ENCODE measurements around the gene PRAC2.

The PRAC2 gene

GRCh38 chr17:48753794-48754499 is 31.0 kb downstream of the PRAC2 start:
- DNase-seq (ENCODE audit: low read depth) = no peak
- no peak for TF ChIP-seq CTCF (IDR thresholded peaks at IDR 0.05; ENCODE audit: low read depth, low read length, missing control alignments)
- no peak overlapping the region for H3K4me3 ChIP-seq (ENCODE audit: low read depth, low read length)

GRCh38 chr17:48754500-48755261 is 31.7 kb downstream of the PRAC2 start:
- no peak overlapping the region for H3K4me3 ChIP-seq (ENCODE audit: low read depth, low read length)
- TF ChIP-seq CTCF (IDR thresholded peaks at IDR 0.05; ENCODE audit: low read depth, low read length, missing control alignments) = no peak
- no peak for DNase-seq (ENCODE audit: low read depth)

- no peak for DNase-seq (ENCODE audit: low read depth)
- H3K4me3 ChIP-seq (ENCODE audit: low read depth, low read length) = no peak overlapping the region
- no peak for TF ChIP-seq CTCF (IDR thresholded peaks at IDR 0.05; ENCODE audit: low read depth, low read length, missing control alignments)
Observed at GRCh38 chr17:48755356-48755755, 32.4 kb downstream of the PRAC2 start.

- no peak overlapping the region for H3K4me3 ChIP-seq (ENCODE audit: low read depth, low read length)
- no peak for TF ChIP-seq CTCF (IDR thresholded peaks at IDR 0.05; ENCODE audit: low read depth, low read length, missing control alignments)
- DNase-seq (ENCODE audit: low read depth) = no peak
Observed at GRCh38 chr17:48756830-48757251, 33.9 kb downstream of the PRAC2 start.

- DNase-seq (ENCODE audit: low read depth) = no peak
- no peak for TF ChIP-seq CTCF (IDR thresholded peaks at IDR 0.05; ENCODE audit: low read depth, low read length, missing control alignments)
- no peak overlapping the region for H3K4me3 ChIP-seq (ENCODE audit: low read depth, low read length)
Observed at GRCh38 chr17:48757524-48757961, 34.6 kb downstream of the PRAC2 start.

- H3K4me3 ChIP-seq (ENCODE audit: low read depth, low read length) = no peak overlapping the region
- TF ChIP-seq CTCF (IDR thresholded peaks at IDR 0.05; ENCODE audit: low read depth, low read length, missing control alignments) = no peak
- DNase-seq (ENCODE audit: low read depth) = no peak
Observed at GRCh38 chr17:48759288-48759687, 36.3 kb downstream of the PRAC2 start.
